KMS-11 (cell line): Measurements from ENCODE around the gene TENM3.

Source experiments
- H2AFZ ChIP-seq: fragments of 200-600 bp; sonication (generic); 2 replicates; pipeline ENCODE4 v1.6.1; 2016; ENCODE audit warnings: antibody characterized with exemption, mixed run types, low read depth
- H3K27ac ChIP-seq: fragments of 200-600 bp; sonication (generic); 2 replicates; pipeline ENCODE4 v1.6.1; 2016; ENCODE audit warnings: mild to moderate bottlenecking, mixed run types
- H3K27me3 ChIP-seq: fragments of 200-600 bp; sonication (generic); 2 replicates; pipeline ENCODE4 v1.6.1; 2017; ENCODE audit warnings: mild to moderate bottlenecking, low read depth, mixed run types, moderate library complexity; ENCODE audit not compliant: insufficient read depth
- H3K36me3 ChIP-seq: fragments of 200-600 bp; sonication (generic); 2 replicates; pipeline ENCODE4 v1.6.1; 2017; ENCODE audit warnings: mild to moderate bottlenecking, mixed run types; ENCODE audit not compliant: insufficient read depth
- H3K4me1 ChIP-seq: fragments of 200-600 bp; sonication (generic); 2 replicates; pipeline ENCODE4 v1.6.1; 2016; ENCODE audit warnings: mild to moderate bottlenecking, low read depth, mixed run types; ENCODE audit not compliant: poor library complexity, severe bottlenecking
- H3K4me2 ChIP-seq: fragments of 200-600 bp; sonication (generic); 2 replicates; pipeline ENCODE4 v1.7.0; 2016; ENCODE audit warnings: mild to moderate bottlenecking, mixed run types
- H3K4me3 ChIP-seq: fragments of 200-600 bp; sonication (generic); IDR thresholded peaks from 2 replicates; pipeline ENCODE4 v1.6.1; 2017; ENCODE audit warnings: low read depth, low read length, mixed read lengths; ENCODE audit not compliant: insufficient read depth
- H3K79me2 ChIP-seq: fragments of 200-600 bp; sonication (generic); 2 replicates; pipeline ENCODE4 v1.6.1; 2016; ENCODE audit warnings: low read depth, mixed run types; ENCODE audit not compliant: insufficient read depth
- H3K9ac ChIP-seq: fragments of 200-600 bp; sonication (generic); 2 replicates; pipeline ENCODE4 v1.6.1; 2016; ENCODE audit warnings: mild to moderate bottlenecking, mixed run types
- H4K20me1 ChIP-seq: fragments of 200-600 bp; sonication (generic); 2 replicates; pipeline ENCODE4 v1.6.1; 2016; ENCODE audit warnings: mild to moderate bottlenecking, mixed run types; ENCODE audit not compliant: insufficient read depth
- CTCF ChIP-seq: fragments of 200-600 bp; sonication (generic); conservative IDR thresholded peaks from 2 replicates; pipeline ENCODE4 v1.6.1; 2017; ENCODE audit warnings: low read depth, mild to moderate bottlenecking, antibody characterized with exemption, low read length, moderate library complexity, mixed read lengths

TENM3 gene

GRCh38 chr4:182644683-182645050, 401.5 kb downstream of the TENM3 start:
- no peak overlapping the region for H3K27ac ChIP-seq
- no peak overlapping the region for H3K4me2 ChIP-seq
- no peak for TF ChIP-seq CTCF
- H3K36me3 ChIP-seq = no peaks in the 10 kb centered on the region
- H3K27me3 ChIP-seq = no peaks in the 10 kb centered on the region
- H3K4me3 ChIP-seq = no peak overlapping the region
- no peak overlapping the region for H2AFZ ChIP-seq
- no peak overlapping the region for H3K9ac ChIP-seq
- H3K4me1 ChIP-seq = peaks cover 4% of the 10 kb centered on the region
- H4K20me1 ChIP-seq = no peaks in the 10 kb centered on the region
- H3K79me2 ChIP-seq = no peaks in the 10 kb centered on the region

- TF ChIP-seq CTCF = no peak
- Histone ChIP-seq H3K4me1 (peaks cover 4% of the 10 kb centered on the region), H3K27ac (no peak overlapping the region), H3K36me3 (no peaks in the 10 kb centered on the region), H3K4me2 (no peak overlapping the region), H4K20me1 (no peaks in the 10 kb centered on the region), H3K4me3 (no peak overlapping the region), H3K27me3 (no peaks in the 10 kb centered on the region), H3K79me2 (no peaks in the 10 kb centered on the region), H3K9ac (no peak overlapping the region), H2AFZ (no peak overlapping the region)
Measured at GRCh38 chr4:182645511-182645910, 402.3 kb downstream of the TENM3 start.

GRCh38 chr4:182647646-182648300, 404.6 kb downstream of the TENM3 start:
- Histone ChIP-seq H3K79me2 (no peaks in the 10 kb centered on the region), H3K27ac (no peak overlapping the region), H4K20me1 (no peaks in the 10 kb centered on the region), H3K9ac (no peak overlapping the region), H3K27me3 (no peaks in the 10 kb centered on the region), H3K4me1 (no peaks in the 10 kb centered on the region), H3K4me3 (no peak overlapping the region), H3K4me2 (no peak overlapping the region), H3K36me3 (no peaks in the 10 kb centered on the region), H2AFZ (no peak overlapping the region)
- no peak for TF ChIP-seq CTCF

GRCh38 chr4:182648766-182649165, 405.6 kb downstream of the TENM3 start:
- H2AFZ ChIP-seq = no peak overlapping the region
- H3K27me3 ChIP-seq = no peaks in the 10 kb centered on the region
- no peaks in the 10 kb centered on the region for H4K20me1 ChIP-seq
- H3K4me1 ChIP-seq = no peaks in the 10 kb centered on the region
- no peak overlapping the region for H3K4me2 ChIP-seq
- no peak overlapping the region for H3K4me3 ChIP-seq
- no peaks in the 10 kb centered on the region for H3K36me3 ChIP-seq
- no peak overlapping the region for H3K9ac ChIP-seq
- TF ChIP-seq CTCF = no peak
- H3K27ac ChIP-seq = no peak overlapping the region
- H3K79me2 ChIP-seq = no peaks in the 10 kb centered on the region
